GM18909 (cell line): ENCODE measurements around the gene ZBED4.

Experiments used
- ATAC-seq: cut with Tn5 transposase; IDR thresholded peaks from one replicate; pipeline ENCODE4 v1.9.1; 2021; ENCODE audit warnings: mild to moderate bottlenecking; ENCODE audit not compliant: unreplicated experiment, poor library complexity

ZBED4 gene

GRCh38 chr22:49853981-49854831 lies 562 bp downstream of the ZBED4 start:
- peak; percentile 11 for ATAC-seq

- no peak for ATAC-seq
These were observed 1.7 kb downstream of the ZBED4 start for GRCh38 chr22:49855251-49855911.

GRCh38 chr22:49856343-49856742 lies 2.7 kb downstream of the ZBED4 start:
- ATAC-seq = no peak

- no peak for ATAC-seq
These were observed 3.3 kb downstream of the ZBED4 start for GRCh38 chr22:49856766-49857618.

DNA sequence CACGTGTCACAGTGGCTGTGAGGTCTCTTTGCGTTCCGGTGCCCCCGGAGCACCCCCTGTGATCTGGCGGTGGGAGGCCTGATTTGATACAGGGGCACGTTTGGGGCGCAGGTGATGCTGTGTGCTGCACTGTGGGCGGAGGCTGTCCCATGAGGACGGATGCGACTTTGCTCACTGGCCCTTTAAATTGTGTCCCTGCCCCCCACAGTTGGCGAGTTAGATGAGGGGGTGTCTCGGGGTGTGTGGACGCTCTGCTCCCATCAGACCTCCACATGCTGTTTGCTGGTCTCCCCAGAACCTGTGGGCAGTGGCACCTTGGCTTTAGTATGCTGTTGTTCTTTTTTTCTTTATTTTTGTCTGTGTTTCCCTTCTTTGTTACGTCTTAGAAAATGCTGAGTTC lies 5.2 kb downstream of the ZBED4 start:
- ATAC-seq = no peak

- no peak for ATAC-seq
These were observed 8.2 kb downstream of the ZBED4 start for GRCh38 chr22:49861642-49862495.

DNA sequence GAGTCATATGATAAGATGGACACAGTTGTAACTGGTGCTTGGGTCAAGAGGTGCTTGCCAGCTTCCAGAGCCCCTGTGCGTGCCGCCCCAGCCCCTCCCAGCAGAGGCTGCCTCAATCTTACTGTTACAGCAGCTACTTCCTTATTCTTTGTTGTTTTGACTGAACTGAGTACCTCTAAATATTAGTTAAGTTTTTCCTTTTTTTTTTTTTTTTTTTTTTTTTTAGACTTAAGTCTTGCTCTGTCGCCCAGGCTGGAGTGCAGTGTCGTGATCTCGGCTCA lies 8.8 kb downstream of the ZBED4 start:
- no peak for ATAC-seq

DNA sequence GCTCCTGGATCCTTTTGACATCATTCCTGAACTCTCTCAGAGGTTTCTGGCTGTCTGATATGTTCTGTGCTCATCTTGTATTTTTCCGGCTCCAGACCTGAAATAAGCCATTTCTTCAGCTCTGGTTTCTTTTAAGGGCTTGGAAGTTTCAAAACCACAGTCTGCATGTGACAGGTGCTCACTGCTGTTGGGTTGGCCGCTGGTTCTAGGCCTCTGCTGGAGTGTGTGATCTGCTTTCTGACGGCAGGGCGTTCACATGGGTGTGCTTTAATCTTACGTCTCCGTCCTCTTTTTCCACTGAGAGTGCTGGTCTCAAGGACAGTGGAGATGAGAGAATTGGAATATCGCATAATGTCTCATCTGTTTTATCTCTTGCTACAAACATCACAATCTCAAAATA lies 10.3 kb downstream of the ZBED4 start:
- ATAC-seq = no peak

GRCh38 chr22:49865156-49865555 lies 11.5 kb downstream of the ZBED4 start:
- ATAC-seq = no peak

DNA sequence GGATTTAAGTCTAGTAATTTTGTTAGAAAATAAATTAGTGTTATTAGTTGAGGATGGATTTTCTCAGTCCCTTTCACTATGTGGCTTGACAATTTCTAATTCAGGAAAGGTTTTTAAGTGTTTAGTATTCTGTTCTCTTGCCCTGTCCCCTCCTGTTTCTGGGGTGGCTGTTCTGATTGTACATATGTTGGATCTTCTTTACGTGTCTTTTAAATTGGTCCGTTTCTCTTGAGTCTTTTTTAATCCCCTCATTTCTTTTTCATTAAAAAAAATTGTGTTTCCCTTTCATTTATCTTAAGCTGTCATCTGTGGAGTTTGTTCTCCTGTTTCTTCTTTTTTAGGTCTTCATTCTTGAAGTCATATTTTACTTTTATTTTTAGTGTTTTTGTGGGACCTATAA lies 12.5 kb downstream of the ZBED4 start:
- no peak for ATAC-seq

DNA sequence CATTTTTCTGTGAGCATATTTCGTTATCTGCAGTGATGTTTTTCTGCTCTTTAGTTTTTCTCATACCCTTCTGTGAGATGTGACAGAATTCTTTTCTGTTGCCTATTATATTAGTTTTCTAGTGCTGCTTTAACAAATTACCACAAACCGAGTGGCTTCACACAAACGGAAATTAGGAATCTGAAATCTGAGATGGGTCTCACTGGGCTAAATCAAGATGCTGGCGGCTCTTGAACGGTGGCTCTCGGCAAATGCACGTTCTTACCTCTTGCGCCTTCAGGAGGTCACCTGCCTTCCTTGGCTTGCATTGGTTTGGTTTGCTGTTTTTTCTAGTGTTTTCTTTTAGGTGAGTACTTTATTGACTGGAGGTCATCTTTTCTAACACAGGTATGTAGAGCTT lies 13.0 kb downstream of the ZBED4 start:
- ATAC-seq = no peak

GRCh38 chr22:49867303-49868265 lies 13.9 kb downstream of the ZBED4 start:
- ATAC-seq = no peak

- ATAC-seq = no peak
These were observed 15.6 kb downstream of the ZBED4 start for GRCh38 chr22:49869086-49869830.

DNA sequence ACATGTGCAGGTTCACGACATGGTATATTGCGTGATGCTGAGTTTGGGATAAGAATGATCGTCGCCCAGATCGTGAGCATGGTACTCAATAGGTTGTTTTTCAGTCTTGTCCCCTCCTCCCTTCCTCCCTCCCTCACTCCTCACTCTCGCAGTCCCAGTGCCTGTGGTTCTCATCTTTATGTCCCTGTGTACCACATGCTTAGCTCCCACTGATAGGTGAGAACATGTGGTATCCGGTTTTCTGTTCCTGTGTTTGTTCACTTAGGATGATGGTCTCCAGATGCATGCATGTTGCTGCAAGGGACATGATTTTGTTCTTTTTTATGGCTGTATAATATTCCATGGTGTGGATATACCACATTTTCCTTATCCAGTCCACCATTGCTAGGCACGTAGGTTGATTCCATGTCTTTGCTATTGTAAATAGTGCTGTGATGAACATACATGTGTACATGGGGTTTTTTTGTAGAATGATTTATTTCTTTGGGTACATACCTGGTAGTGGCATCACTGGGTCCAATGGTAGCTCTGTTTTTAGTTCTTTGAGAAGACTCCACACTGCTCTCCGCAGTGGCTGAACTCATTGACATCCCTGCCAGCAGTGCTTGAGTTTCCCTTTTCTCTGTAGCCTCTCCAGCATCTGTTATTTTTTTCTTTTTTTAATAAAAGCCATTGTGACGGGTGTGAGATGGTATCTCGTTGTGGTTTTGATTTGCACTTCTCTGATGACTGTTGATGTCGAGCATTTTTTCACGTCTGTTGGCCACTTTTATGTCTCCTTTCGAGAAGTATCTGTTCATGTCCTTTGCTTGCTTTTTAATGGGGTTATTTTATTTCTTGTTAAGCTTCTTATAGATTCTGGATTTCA lies 16.4 kb downstream of the ZBED4 start:
- no peak for ATAC-seq

- no peak for ATAC-seq
These were observed 17.8 kb downstream of the ZBED4 start for GRCh38 chr22:49871482-49871881.

GRCh38 chr22:49872347-49872746 lies 18.7 kb downstream of the ZBED4 start:
- ATAC-seq = no peak

DNA sequence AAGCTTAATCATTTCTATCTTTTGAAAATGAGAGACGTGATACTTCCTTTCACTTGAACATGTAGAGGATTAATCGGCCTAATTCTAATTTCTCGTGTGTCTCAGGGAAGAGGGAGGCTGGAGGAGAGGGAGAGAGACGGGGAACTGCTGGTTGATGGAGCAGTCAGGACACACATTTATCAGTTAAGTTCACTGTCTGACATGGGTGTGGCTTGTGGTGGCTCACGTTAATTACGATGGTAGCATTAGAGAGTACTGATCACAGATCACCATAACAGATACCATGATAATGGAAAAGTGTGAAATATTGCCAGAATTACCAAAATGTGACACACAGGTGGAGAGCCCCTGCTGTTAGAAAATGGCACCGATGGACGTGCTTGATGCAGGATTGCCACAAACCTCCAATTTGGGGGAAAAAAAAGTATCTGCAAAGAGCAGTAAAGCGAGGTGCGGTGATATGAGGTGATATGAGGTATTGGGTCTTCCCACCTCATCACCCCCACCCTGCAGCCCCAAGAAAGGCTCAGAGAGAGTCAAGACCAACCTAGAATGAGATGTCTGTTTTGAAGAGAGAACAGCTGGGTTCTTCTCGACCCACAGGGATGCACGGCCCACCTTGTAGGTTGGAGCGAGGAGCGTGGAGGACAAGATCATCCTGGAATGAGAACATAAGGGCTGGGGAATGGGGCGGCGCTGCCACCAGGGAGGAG lies 19.7 kb downstream of the ZBED4 start:
- no peak for ATAC-seq
